Measurements from ENCODE around the gene LSS.

LSS gene

DNA sequence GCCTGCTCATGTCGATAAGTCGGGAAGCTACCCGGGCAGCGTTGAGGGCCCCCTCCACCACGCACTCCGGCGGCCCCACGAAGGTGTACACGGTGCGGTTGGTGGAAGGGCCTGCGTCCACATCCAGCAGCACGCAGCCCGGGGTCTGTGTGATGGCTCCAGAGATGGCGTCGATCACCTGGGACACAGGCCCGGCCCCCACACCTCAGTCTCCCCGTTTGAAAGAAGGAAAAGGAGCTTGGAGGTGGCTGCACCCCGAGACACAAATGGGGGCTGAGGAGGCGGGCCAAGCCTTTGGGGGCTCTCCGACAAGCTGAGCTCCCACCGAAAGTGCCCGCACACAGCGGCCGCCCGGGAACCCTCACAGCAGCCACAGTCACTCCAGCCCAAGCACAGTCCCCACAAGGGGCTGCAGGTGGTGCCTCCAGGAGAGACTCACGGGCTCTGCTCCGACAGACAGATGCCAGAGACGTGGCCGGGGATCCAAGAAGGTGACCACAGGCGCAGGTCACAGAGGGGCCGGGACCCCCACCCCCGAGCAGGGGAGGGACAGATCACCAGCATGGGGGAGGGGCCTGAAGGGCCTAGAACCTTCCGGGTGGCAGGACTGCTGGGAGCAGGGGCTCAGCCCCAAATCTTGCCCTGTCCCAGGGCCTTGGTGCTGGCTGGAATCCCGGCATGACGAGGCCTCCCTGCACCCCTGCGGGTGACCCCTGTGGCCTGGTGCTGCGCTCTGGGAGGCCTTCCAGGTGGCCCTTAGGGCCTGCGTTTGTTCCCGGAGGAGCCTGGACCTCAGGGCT lies 74.2 kb downstream of the LSS start:
- no peak overlapping the region for H3K4me2 ChIP-seq (ENCODE audit: low read depth, low read length, poor library complexity, severe bottlenecking)
- H3K9me3 ChIP-seq (ENCODE audit: insufficient read depth, low read depth, low read length): no peaks in the 10 kb centered on the region
- H3F3A ChIP-seq (ENCODE audit: low read depth): no peaks in the 10 kb centered on the region
- H3K4me3 ChIP-seq (ENCODE audit: low read length, poor library complexity, severe bottlenecking): no peak overlapping the region
- no peaks in the 10 kb centered on the region for H3K9me2 ChIP-seq (replicated peaks; ENCODE audit: low read depth, low read length)
- no peak overlapping the region for H2AFZ ChIP-seq (ENCODE audit: low read length)
- no peaks in the 10 kb centered on the region for H3K4me1 ChIP-seq (ENCODE audit: insufficient read depth, low read length, poor library complexity, severe bottlenecking)
- no peak overlapping the region for H3K9ac ChIP-seq (ENCODE audit: low read depth, low read length, poor library complexity, severe bottlenecking)
- TF ChIP-seq, protein P1, sequence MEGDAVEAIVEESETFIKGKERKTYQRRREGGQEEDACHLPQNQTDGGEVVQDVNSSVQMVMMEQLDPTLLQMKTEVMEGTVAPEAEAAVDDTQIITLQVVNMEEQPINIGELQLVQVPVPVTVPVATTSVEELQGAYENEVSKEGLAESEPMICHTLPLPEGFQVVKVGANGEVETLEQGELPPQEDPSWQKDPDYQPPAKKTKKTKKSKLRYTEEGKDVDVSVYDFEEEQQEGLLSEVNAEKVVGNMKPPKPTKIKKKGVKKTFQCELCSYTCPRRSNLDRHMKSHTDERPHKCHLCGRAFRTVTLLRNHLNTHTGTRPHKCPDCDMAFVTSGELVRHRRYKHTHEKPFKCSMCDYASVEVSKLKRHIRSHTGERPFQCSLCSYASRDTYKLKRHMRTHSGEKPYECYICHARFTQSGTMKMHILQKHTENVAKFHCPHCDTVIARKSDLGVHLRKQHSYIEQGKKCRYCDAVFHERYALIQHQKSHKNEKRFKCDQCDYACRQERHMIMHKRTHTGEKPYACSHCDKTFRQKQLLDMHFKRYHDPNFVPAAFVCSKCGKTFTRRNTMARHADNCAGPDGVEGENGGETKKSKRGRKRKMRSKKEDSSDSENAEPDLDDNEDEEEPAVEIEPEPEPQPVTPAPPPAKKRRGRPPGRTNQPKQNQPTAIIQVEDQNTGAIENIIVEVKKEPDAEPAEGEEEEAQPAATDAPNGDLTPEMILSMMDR (conservative IDR thresholded peaks at IDR 0.05; ENCODE audit: low read length): no peak
- TF ChIP-seq EZH2phosphoT487 (IDR thresholded peaks at IDR 0.05; ENCODE audit: borderline replicate concordance): no peak
- no peaks in the 10 kb centered on the region for H4K20me1 ChIP-seq (ENCODE audit: insufficient read depth, low read length, poor library complexity, severe bottlenecking)
- no peaks in the 10 kb centered on the region for H3K36me3 ChIP-seq (ENCODE audit: insufficient read depth, low read length)
- no peaks in the 10 kb centered on the region for H3K27me3 ChIP-seq (ENCODE audit: insufficient read depth, low read length, poor library complexity, severe bottlenecking)
- H3K79me2 ChIP-seq (ENCODE audit: insufficient read depth, low read length): no peaks in the 10 kb centered on the region

GRCh38 chr21:46153247-46154154 lies 75.1 kb downstream of the LSS start:
- no peak overlapping the region for H3K9ac ChIP-seq (ENCODE audit: low read depth, low read length, poor library complexity, severe bottlenecking)
- H3K9me2 ChIP-seq (replicated peaks; ENCODE audit: low read depth, low read length): no peaks in the 10 kb centered on the region
- no peaks in the 10 kb centered on the region for H3K9me3 ChIP-seq (ENCODE audit: insufficient read depth, low read depth, low read length)
- no peak overlapping the region for H3K4me2 ChIP-seq (ENCODE audit: low read depth, low read length, poor library complexity, severe bottlenecking)
- H3K79me2 ChIP-seq (ENCODE audit: insufficient read depth, low read length): no peaks in the 10 kb centered on the region
- no peaks in the 10 kb centered on the region for H3F3A ChIP-seq (ENCODE audit: low read depth)
- no peaks in the 10 kb centered on the region for H3K4me1 ChIP-seq (ENCODE audit: insufficient read depth, low read length, poor library complexity, severe bottlenecking)
- 0 out of 2 replicates have a peak overlapping the region, but pooled peaks have one; percentile 61 for H2AFZ ChIP-seq (ENCODE audit: low read length)
- H4K20me1 ChIP-seq (ENCODE audit: insufficient read depth, low read length, poor library complexity, severe bottlenecking): no peaks in the 10 kb centered on the region
- no peaks in the 10 kb centered on the region for H3K27me3 ChIP-seq (ENCODE audit: insufficient read depth, low read length, poor library complexity, severe bottlenecking)
- H3K4me3 ChIP-seq (ENCODE audit: low read length, poor library complexity, severe bottlenecking): no peak overlapping the region
- no peaks in the 10 kb centered on the region for H3K36me3 ChIP-seq (ENCODE audit: insufficient read depth, low read length)
- no peak for TF ChIP-seq EZH2phosphoT487 (IDR thresholded peaks at IDR 0.05; ENCODE audit: borderline replicate concordance)
- TF ChIP-seq, protein P1 (conservative IDR thresholded peaks at IDR 0.05; ENCODE audit: low read length): peak; percentile 74

GRCh38 chr21:46152927-46153246 lies 75.7 kb downstream of the LSS start:
- Histone ChIP-seq H4K20me1 (ENCODE audit: insufficient read depth, low read length, poor library complexity, severe bottlenecking) (no peaks in the 10 kb centered on the region), H3K4me2 (ENCODE audit: low read depth, low read length, poor library complexity, severe bottlenecking) (no peak overlapping the region), H3F3A (ENCODE audit: low read depth) (no peaks in the 10 kb centered on the region), H3K27me3 (ENCODE audit: insufficient read depth, low read length, poor library complexity, severe bottlenecking) (no peaks in the 10 kb centered on the region), H3K9ac (ENCODE audit: low read depth, low read length, poor library complexity, severe bottlenecking) (no peak overlapping the region), H3K9me2 (replicated peaks; ENCODE audit: low read depth, low read length) (no peaks in the 10 kb centered on the region), H3K79me2 (ENCODE audit: insufficient read depth, low read length) (no peaks in the 10 kb centered on the region), H3K4me3 (ENCODE audit: low read length, poor library complexity, severe bottlenecking) (no peak overlapping the region), H2AFZ (ENCODE audit: low read length) (no peak overlapping the region), H3K36me3 (ENCODE audit: insufficient read depth, low read length) (no peaks in the 10 kb centered on the region), H3K9me3 (ENCODE audit: insufficient read depth, low read depth, low read length) (no peaks in the 10 kb centered on the region), H3K4me1 (ENCODE audit: insufficient read depth, low read length, poor library complexity, severe bottlenecking) (no peaks in the 10 kb centered on the region)
- TF ChIP-seq EZH2phosphoT487 (IDR thresholded peaks at IDR 0.05; ENCODE audit: borderline replicate concordance): no peak
- TF ChIP-seq, protein P1 (conservative IDR thresholded peaks at IDR 0.05; ENCODE audit: low read length): no peak
